NB4 (cell line): ENCODE data around the gene PEG3.

Source experiments
- DNase-seq: peaks from one replicate; pipeline ENCODE4 v3.0.0; 2010; ENCODE audit warnings: low read depth
- H3K4me3 ChIP-seq: one replicate; pipeline ENCODE4 v1.5.1; 2011; ENCODE audit warnings: mild to moderate bottlenecking, low read depth, low read length, moderate library complexity
- MYC ChIP-seq: IDR thresholded peaks from 2 replicates; pipeline ENCODE4 v1.6.1; 2011; ENCODE audit warnings: low read depth, low read length
- POLR2A ChIP-seq: IDR thresholded peaks from 2 replicates; pipeline ENCODE4 v1.6.1; 2011; ENCODE audit warnings: mild to moderate bottlenecking; ENCODE audit not compliant: insufficient read length; ENCODE audit errors: extremely low read depth
- TF ChIP-seq, protein P1 (sequence below): IDR thresholded peaks from 2 replicates; pipeline ENCODE4 v1.6.1; 2011; ENCODE audit warnings: low read depth, low read length
- TF ChIP-seq, protein P2 (sequence below): IDR thresholded peaks from one replicate; pipeline ENCODE4 v1.5.1; 2012; ENCODE audit warnings: low read depth, low read length

Gene PEG3

DNA sequence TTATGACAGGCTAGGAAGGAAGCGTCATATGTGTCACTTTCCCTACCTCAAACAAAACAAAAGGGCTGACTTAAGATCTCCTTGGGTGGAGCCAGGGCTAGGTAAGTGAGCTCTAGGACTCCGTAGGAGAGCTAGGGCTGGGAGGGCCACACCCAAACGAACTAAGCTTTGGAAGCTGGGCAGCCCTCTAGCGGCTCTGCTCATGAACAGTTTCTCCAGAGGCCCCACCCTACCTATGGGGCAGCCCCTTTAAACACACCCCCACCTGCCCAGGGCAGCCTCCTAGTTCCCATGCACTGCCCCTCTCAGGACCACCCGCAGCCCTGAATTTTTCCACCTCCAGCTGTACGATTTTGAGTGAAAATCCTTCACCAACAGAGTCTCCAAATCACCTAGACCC, 3.5 kb downstream of the PEG3 start:
- DNase-seq = no peak
- TF ChIP-seq MYC (no peak), POLR2A (no peak)
- TF ChIP-seq, protein P1, sequence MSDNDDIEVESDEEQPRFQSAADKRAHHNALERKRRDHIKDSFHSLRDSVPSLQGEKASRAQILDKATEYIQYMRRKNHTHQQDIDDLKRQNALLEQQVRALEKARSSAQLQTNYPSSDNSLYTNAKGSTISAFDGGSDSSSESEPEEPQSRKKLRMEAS = no peak
- TF ChIP-seq, protein P2, sequence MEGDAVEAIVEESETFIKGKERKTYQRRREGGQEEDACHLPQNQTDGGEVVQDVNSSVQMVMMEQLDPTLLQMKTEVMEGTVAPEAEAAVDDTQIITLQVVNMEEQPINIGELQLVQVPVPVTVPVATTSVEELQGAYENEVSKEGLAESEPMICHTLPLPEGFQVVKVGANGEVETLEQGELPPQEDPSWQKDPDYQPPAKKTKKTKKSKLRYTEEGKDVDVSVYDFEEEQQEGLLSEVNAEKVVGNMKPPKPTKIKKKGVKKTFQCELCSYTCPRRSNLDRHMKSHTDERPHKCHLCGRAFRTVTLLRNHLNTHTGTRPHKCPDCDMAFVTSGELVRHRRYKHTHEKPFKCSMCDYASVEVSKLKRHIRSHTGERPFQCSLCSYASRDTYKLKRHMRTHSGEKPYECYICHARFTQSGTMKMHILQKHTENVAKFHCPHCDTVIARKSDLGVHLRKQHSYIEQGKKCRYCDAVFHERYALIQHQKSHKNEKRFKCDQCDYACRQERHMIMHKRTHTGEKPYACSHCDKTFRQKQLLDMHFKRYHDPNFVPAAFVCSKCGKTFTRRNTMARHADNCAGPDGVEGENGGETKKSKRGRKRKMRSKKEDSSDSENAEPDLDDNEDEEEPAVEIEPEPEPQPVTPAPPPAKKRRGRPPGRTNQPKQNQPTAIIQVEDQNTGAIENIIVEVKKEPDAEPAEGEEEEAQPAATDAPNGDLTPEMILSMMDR = no peak
- H3K4me3 ChIP-seq = no peak overlapping the region

DNA sequence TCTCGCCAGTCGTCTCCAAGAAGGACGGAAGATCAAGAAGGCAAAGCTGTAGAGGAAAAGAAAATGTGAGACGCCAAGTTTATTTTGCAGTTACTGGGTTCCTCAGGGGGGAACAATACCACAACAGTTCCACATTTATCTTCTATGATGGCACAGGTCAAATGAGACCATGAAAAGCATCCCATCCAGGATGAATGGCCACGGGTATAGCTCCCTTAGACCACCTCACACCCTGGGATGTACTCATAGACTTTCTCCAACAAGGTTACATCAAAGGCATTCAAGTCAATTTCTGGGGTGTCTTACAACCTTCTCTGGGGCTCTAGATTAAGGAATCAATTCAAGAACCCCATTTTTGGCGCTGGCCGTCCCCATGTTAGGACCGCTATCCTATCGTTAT, 4.5 kb downstream of the PEG3 start:
- no peak for DNase-seq
- no peak for TF ChIP-seq MYC
- no peak for TF ChIP-seq POLR2A
- H3K4me3 ChIP-seq = no peak overlapping the region

DNA sequence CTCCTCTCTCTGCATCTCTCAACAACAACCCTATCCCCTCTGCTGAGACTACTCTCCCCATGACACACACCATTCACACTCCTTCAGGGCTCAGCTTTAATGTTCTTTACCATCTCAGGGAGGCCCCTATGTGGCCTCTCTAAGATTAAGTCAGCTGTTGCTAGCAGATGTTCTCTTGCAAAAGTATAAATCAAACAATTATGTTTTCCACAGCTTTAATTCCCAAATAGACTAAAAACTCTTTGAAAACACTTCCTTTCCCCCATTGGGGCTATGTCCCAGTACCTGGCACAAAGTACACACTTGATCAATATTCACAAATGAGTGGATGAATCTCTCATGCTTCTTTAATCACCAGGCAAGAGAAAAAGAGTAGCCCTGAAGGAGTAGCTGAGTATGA, 5.1 kb downstream of the PEG3 start:
- H3K4me3 ChIP-seq = no peak overlapping the region
- no peak for DNase-seq
- TF ChIP-seq POLR2A (no peak), MYC (no peak)
- TF ChIP-seq, protein P1 = no peak
- TF ChIP-seq, protein P2 = no peak

DNA sequence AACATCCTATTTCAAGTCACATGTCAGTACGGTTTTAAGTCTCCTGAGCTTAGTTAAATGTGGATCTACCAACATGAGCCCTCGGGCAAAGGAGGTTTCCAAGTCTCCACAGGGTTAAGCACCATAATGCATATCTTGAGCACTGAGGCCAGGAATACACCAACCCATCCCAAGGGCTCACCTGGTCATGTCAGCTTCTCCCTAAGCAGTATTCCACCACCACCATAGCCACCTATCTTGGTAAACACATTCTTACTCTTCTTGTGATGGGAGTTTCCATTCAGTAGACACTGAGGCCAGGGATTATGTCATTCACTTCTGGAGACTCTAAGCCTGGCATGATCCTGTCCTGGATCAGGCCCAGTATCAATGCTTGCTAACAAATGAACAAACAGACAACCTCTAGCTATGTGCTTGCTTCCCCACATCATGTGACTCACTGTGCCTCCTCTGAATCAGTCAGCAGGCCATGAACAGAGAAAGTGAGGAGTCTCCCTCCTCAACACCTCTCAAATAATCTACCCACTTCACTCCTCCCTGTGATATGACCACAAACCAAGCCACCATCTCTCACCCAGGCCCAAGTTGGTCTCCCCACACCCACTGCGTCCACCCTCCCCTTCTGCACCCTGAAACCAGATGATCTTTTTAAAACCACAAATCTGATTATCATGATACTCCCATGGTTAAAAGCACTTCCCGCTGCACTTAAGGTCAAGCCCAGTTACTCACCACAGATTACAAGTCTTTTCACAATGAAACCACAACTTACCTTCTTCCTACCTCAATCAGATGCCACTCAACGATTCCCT, 5.8 kb downstream of the PEG3 start:
- no peak overlapping the region for H3K4me3 ChIP-seq
- no peak for DNase-seq
- TF ChIP-seq POLR2A (no peak), MYC (no peak)
- TF ChIP-seq, protein P2 = no peak
- TF ChIP-seq, protein P1 = no peak

DNA sequence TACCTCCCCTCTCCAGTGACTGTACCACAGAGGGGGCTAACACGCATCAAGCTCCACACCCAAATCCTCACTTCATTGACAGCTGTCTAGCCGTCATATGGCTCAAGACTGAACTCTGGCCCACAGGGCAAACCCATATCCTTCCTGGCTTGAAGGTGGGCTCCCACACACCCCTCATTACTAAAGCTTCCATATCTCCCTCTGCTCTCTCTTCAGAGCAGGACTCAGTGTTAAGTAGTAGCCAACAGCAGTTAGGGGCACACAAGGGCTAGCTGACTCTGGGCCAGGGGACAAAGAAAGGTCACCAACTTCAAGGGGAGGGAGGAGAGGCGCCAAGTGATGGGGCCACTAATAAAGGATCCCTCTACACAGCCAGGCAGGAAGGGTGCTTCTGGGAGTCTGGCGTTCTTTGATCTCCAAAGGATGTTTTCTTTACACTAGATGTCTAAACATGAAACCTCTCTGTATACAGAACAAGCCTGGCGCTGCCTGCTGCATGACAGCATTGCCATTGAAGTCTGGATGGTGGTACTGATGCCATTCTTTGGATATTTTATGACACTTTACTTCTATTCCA, 8.1 kb downstream of the PEG3 start:
- no peak overlapping the region for H3K4me3 ChIP-seq
- DNase-seq = no peak
- TF ChIP-seq MYC (no peak), POLR2A (no peak)
- TF ChIP-seq, protein P1 = no peak
- TF ChIP-seq, protein P2 = no peak

DNA sequence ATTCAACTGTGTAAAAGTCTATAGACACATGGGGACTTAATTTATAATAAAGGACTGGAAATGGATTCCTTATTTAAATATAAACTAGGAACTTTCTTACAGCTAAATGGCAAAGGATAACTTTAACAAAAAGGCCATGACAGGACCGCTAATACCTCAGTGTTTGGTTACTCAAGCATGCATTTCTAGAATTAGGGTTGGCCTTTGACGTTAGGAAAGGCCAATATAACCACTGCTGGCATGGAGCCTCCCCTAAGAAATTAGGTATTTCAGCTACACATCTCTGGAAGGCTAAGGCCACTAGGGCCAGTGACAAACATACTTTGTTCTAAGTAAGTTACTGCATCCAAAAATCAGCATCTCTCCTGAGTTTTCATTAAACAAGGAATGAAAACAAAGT, 9.3 kb downstream of the PEG3 start:
- TF ChIP-seq, protein P1 = no peak
- no peak for TF ChIP-seq MYC
- no peak for TF ChIP-seq POLR2A
- TF ChIP-seq, protein P2 = no peak
- no peak overlapping the region for H3K4me3 ChIP-seq
- DNase-seq = no peak
